NB4 (cell line): ENCODE data around the gene EIF4G3.
"Not testable (repeated sequence)": the region's sequence is repeated elsewhere in the genome, so short reads cannot be mapped to it uniquely, and the experiment has no call there.

Experiments
- DNase-seq: peaks from one replicate; pipeline ENCODE4 v3.0.0; 2010; ENCODE audit warnings: low read depth
- H3K4me3 ChIP-seq: one replicate; pipeline ENCODE4 v1.5.1; 2011; ENCODE audit warnings: mild to moderate bottlenecking, low read depth, low read length, moderate library complexity
- CTCF ChIP-seq: IDR thresholded peaks from one replicate; pipeline ENCODE4 v1.5.1; 2012; ENCODE audit warnings: low read depth, low read length
- MAX ChIP-seq: IDR thresholded peaks from 2 replicates; pipeline ENCODE4 v1.6.1; 2011; ENCODE audit warnings: low read depth, low read length
- MYC ChIP-seq: IDR thresholded peaks from 2 replicates; pipeline ENCODE4 v1.6.1; 2011; ENCODE audit warnings: low read depth, low read length
- POLR2A ChIP-seq: IDR thresholded peaks from 2 replicates; pipeline ENCODE4 v1.6.1; 2011; ENCODE audit warnings: mild to moderate bottlenecking; ENCODE audit not compliant: insufficient read length; ENCODE audit errors: extremely low read depth

Gene EIF4G3

GRCh38 chr1:20867062-20867461, 309.6 kb downstream of the EIF4G3 start:
- no peak for DNase-seq
- no peak for TF ChIP-seq MYC
- TF ChIP-seq CTCF: no peak
- no peak for TF ChIP-seq POLR2A
- TF ChIP-seq MAX: no peak
- H3K4me3 ChIP-seq: no peak overlapping the region

- no peak overlapping the region for H3K4me3 ChIP-seq
- no peak for DNase-seq
- TF ChIP-seq MYC: no peak
- no peak for TF ChIP-seq POLR2A
- TF ChIP-seq CTCF: no peak
- TF ChIP-seq MAX: no peak
Measured at GRCh38 chr1:20865001-20865400, 311.7 kb downstream of the EIF4G3 start.

GRCh38 chr1:20854529-20854928, 322.2 kb downstream of the EIF4G3 start:
- TF ChIP-seq MAX (no peak), MYC (no peak), CTCF (no peak), POLR2A (no peak)
- no peak for DNase-seq
- H3K4me3 ChIP-seq: no peak overlapping the region

- peak; percentile 48 for DNase-seq
- H3K4me3 ChIP-seq: not testable (repeated sequence)
Measured at GRCh38 chr1:20851791-20852190, 324.9 kb downstream of the EIF4G3 start.

GRCh38 chr1:20850021-20850420, 326.7 kb downstream of the EIF4G3 start:
- TF ChIP-seq MYC: no peak
- TF ChIP-seq POLR2A: no peak
- no peak for TF ChIP-seq MAX
- TF ChIP-seq CTCF: no peak
- no peak overlapping the region for H3K4me3 ChIP-seq
- DNase-seq: no peak

- H3K4me3 ChIP-seq: no peak overlapping the region
- DNase-seq: no peak
- TF ChIP-seq MYC (no peak), CTCF (no peak), MAX (no peak), POLR2A (no peak)
Measured at GRCh38 chr1:20849100-20849499, 327.6 kb downstream of the EIF4G3 start.
